Upper lobe of left lung (tissue), 4 donors: Measurements from ENCODE around the gene SHISA5.

Experiments used
- EP300 ChIP-seq, 4 donors: sonication (generic); formaldehyde crosslinking; IDR thresholded peaks; one replicate each; pipeline ENCODE4 v1.5.1; 2017; ENCODE audit warnings: antibody characterized with exemption in 4 of 4, control low read depth in 2 of 4
- POLR2A ChIP-seq, 4 donors: fragments of 450-650 bp; IDR thresholded peaks; one replicate each; pipeline ENCODE4 v1.5.1; 2016 to 2017; ENCODE audit warnings: antibody characterized with exemption in 4 of 4, mild to moderate bottlenecking in 2 of 4
- POLR2AphosphoS5 ChIP-seq, 2 donors: sonication (generic); formaldehyde crosslinking; IDR thresholded peaks; one replicate each; pipeline ENCODE4 v1.5.1; 2017; ENCODE audit warnings: antibody characterized with exemption in 2 of 2
- TF ChIP-seq, protein P1 (sequence below), 6 experiments: fragments of 450-650 bp in 4 of 6; fragments of 200-600 bp in 2 of 6; sonication (generic) in 2 of 6; IDR thresholded peaks; one replicate each; pipeline ENCODE4 v1.5.1; 2016 to 2019; ENCODE audit warnings: antibody characterized with exemption in 6 of 6

DNA sequence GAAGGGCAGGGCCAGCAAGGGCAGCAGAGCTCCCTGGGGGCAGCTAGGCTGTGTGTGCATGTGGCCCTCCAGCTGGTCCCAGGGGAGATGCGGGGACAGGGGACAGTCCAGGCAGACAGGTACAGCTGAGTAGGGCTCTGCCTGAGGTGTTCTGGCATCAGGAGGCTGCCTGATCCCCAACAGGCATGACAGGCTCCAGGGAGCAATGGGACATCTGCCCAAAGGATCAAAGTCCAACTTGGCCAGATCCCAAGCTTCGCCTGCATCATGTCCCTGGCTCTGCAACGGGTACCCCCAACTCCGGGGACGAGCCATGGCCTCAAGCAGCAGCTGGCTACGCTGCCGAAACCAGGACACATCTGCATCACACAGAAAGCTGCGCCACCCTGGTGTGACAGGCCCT lies 35.6 kb downstream of the SHISA5 start:
- TF ChIP-seq, protein P1, sequence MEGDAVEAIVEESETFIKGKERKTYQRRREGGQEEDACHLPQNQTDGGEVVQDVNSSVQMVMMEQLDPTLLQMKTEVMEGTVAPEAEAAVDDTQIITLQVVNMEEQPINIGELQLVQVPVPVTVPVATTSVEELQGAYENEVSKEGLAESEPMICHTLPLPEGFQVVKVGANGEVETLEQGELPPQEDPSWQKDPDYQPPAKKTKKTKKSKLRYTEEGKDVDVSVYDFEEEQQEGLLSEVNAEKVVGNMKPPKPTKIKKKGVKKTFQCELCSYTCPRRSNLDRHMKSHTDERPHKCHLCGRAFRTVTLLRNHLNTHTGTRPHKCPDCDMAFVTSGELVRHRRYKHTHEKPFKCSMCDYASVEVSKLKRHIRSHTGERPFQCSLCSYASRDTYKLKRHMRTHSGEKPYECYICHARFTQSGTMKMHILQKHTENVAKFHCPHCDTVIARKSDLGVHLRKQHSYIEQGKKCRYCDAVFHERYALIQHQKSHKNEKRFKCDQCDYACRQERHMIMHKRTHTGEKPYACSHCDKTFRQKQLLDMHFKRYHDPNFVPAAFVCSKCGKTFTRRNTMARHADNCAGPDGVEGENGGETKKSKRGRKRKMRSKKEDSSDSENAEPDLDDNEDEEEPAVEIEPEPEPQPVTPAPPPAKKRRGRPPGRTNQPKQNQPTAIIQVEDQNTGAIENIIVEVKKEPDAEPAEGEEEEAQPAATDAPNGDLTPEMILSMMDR (IDR thresholded peaks at IDR 0.05): no peak
- TF ChIP-seq POLR2A (IDR thresholded peaks at IDR 0.05): no peak
- no peak for TF ChIP-seq EP300 (IDR thresholded peaks at IDR 0.05)
- no peak for TF ChIP-seq POLR2AphosphoS5 (IDR thresholded peaks at IDR 0.05)
